ENCODE data around the gene MRFAP1. TPM values are rescaled to one million over a fixed set of nuclear protein-coding genes. Genes with fewer than 3 reads are reported as not detected.
"Not testable (repeated sequence)": the region's sequence is repeated elsewhere in the genome, so short reads cannot be mapped to it uniquely, and the experiment has no call there.

MRFAP1 gene
- total RNA-seq, 1 experiment from 2014 or later: 110 TPM

DNA sequence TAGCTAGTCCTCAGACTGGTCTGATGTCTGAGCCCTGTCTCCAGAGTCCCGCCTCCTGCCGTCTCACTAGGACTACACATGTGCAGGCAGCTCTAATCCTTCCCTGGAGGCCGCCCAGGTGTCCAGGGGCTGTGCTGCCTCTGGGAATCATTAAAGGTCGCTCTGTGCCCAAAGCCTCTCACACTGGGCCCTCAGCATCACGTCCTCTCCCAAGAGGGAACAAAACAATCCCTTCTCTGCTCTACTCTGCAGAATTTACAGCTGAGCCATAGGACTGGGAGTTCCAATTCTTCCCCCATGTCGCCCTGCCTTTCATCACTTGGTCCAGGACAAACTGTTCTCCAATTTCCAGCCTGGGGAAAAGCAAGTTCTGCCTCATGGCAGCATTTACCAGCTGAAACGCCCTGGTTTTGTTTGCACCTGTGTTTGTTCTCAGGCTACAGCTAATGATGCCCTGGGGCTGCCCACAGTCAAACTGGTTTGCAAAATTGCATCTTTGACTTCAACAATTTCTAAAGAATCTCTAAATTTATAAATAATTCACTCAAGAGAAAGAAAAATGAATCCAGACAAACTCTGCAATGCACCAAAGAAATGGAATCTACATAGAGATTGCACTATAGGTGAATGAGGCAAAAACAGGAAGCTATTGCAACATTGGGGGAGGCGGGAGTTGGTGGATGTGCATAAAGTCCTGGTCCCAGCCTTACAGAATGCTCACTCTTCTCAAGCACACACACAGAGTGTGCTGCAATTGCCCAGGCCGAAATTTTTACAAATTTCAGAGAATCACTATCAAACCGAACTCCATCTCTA is 7.2 kb upstream of the MRFAP1 start:
- no peak for DNase-seq (ENCODE audit: low read depth)

DNA sequence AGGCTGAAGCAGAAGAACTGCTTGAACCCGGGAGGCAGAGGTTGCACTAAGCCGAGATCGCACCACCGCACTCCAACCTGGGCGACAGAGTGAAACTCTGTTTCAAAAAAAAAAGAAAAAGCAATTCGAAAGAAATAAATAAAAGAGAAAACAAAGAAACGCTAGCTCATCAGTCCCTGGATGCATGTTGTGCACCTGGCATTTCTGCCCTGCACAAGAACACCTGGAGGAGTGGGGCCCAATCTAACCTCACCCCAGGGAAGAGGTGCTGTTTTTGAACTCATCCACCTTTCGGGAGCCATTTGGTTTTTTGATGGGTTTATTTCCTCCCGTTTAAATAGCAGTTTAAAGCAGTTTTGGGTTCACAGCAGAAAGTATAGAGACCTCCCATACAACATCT is 5.7 kb upstream of the MRFAP1 start:
- DNase-seq (ENCODE audit: low read depth): no peak

DNA sequence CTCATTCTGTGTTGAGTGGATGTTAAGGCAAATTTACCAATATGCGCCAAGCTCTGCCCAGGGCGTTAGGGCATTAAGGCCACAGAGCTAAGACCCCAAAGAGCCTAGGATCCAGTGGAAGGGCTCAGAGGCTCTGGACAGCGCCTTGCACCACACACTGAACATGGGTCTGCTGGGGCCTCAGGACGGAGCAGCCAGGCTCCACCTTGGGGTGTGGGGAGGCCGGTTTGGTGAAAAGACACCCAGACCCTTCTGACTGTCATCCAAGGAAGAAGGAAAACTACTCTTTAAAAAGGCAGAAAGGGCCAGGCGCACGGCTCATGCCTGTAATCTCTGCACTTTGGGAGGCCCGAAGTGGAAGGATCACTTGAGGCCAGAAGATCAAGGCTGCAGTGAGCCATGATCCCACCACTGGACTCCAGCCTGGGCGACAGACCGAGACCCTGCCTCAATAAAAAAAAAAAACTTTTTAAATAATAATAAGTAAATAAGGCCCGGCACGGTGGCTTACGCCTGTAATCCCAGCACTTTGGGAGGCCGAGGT is 1.3 kb upstream of the MRFAP1 start:
- DNase-seq (ENCODE audit: low read depth): no peak

DNA sequence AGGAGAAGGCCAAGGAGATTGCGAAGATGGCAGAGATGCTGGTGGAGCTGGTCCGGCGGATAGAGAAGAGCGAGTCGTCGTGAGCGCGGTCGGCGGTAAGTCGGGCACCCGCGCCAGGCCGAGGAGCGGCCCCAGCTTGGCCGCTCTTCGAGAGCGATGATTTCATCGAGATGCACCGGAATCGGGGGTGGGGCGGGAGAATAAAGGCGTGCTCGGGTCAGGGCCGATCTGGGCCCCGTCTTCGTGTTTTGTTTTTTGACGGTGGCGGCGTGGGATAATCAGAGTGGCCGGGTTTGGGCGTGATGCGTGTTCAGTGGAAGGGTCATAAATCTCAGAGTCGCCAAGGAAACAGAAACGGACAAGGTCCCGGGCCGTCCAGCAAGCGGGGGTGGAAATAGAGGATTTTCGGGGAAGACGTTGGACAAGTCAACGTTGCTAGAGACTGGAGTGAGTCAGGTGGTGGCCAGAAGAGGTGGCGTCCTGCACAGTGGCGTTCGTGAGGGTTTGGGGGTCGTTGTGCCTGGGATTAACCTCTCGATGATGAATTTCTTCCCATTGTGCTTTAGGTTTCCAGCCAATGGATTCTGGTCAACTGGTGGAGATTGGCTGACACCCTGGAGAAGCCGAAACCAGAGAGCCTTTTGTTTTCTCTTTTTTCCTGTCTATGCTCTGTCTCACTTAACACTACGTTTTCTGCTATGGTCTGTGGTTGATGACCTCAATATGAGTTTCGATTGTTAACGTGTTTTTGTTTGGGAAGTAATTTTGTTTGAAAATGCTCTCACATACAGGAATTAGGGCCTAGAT is 882 bp downstream of the MRFAP1 start:
- DNase-seq (ENCODE audit: low read depth): peak; percentile 27

DNA sequence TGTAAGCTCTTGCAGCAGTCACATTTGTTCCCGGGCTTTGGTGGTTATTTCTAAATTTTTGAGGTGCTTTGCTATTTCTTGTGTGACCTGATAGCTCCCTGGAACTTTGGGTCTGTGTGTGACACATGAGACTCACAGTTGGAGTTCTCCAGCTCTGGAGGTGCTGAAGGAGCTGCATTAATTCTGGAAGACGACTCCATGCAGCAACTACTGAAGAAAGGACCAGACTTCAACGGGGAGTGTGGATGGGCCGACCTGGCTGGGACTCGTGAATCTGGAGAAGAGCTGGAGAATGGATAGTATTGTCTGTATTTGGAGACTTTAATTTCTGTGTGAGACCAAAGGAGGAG is 1.5 kb downstream of the MRFAP1 start:
- DNase-seq (ENCODE audit: low read depth): no peak

DNA sequence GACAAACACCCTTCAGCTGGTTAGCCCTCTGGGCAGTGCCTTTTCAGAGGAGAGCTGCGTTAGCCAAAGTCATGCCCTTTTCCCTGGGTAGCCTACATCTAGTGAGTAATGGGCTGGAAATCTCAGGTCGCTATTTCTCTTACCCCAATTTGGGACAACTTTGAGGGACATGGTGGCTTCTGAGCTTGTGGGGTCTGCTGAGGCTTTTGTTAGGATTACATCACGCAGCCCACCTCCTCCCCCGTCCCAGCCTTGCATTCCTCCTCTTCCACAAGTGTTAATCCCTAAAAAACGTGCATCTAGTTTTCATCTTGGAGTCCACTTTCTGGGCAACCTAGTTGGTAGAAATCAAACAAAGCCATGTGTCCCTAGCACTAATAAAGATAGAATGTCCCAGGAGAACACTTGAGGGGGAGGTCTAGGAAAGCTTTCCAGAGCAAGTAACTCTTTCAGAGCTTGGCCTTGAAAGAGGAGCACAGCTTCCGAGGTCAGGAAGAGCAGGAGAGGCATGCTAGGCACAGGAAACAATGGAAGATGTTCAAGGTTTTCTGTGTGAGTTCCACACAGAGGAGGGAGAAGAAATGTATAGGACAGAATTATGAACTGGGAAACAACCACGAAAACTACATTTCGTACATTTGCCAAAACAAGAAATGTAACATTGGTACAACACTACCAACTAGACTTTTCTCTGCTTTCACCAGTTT is 2.8 kb downstream of the MRFAP1 start:
- DNase-seq (ENCODE audit: low read depth): no peak

DNA sequence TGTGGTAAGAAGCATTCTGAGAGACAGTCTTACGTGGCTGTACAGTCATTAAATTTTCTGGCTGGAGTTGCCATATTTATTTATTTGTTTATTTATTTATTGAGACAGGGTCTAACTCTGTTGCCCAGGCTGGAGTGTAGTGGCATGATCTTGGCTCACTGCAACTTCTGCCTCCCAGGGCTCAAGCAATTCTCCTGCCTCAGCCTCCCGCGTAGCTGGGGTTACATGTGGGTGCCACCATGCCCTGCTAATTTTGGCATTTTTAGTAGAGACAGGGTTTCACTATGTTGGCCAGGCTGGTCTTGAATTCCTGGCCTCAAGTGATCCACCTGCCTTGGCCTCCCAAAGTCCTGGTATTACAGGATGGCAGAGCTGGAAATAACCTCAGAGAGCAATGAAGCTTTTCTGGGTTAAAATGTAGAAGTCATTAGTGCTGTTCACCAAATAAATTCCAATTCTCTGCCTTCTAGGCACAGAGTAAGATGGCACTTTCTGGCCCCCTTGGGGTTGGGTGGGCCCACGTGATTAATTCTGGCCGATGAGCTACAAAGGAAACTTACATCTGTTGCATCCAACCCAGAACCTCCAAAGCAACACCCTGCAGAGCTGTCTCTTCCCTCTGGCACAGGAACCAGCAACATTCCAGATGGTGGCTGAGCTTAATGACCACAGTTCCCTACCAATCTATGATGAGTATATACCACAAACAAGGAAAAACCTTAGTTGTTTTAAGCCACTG is 4.5 kb downstream of the MRFAP1 start:
- peak; percentile 17 for DNase-seq (ENCODE audit: low read depth)

DNA sequence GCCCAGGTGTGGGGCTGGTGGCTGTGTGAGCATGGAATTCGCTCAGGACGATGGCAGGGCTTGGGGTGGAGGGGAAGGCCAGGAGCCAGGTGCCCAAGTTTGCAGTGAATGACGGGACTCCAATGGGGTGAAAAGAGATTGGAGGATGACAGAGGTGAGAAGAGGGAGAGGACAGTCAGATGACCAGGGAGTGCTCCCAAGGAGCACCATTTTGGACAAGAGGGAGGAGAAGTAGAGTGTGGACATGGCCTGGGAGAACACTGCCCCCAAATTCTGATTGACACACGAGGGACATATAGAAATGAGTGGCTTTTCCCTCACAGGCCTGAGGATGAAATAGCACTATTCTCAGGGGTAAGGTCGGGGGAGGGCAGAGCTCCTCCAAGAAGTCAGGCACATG is 6.7 kb downstream of the MRFAP1 start:
- DNase-seq (ENCODE audit: low read depth): no peak

DNA sequence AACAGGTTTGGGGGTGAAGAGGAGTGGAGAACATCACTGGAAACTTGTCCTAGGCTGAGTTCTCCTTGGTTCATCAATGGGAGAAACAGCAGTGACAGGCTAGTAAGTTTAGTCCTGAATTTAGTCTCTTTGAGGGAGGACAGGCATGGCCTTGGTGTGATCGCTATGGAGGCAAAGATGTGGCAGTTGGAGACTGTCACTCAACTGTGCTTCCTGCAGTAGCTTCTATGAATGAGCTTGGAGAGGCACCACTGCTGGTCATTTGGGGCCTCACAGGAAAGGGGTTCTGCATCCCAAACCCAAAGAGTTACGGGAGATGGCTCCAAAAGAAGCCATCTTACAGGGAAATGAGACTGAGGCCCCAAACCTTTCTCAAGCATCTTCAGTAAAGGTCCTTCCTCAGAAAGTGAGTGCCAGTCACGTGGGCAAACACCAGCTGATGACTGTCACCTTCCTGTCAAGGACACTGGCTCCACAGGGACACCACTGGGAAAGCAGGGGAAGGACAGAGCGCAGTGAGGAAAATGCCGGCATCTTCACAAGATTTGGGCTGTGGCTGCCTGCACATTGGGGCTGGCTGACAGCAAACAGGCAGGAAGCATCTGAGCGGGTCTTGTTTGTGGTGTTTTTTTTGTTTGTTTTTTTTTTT is 7.2 kb downstream of the MRFAP1 start:
- no peak for DNase-seq (ENCODE audit: low read depth)

DNA sequence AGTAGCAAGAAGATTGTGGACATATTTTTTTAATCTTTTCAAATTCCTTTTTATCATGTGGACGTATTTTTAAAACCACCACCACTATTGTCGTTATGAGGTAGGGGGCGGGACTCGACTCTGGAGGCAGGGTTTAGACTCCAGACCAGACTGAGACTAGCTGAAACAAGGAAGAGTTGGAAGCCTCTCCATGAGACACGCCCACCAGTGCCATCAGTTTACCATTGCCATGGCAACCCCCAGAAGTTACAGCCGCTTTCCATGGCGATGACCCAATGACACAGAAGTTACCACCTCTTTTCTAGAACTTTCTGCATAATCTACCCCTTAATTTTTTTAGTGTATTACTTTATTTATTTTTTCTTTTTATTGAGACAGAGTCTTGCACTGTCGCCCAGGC is 8.7 kb downstream of the MRFAP1 start:
- no peak for DNase-seq (ENCODE audit: low read depth)

DNA sequence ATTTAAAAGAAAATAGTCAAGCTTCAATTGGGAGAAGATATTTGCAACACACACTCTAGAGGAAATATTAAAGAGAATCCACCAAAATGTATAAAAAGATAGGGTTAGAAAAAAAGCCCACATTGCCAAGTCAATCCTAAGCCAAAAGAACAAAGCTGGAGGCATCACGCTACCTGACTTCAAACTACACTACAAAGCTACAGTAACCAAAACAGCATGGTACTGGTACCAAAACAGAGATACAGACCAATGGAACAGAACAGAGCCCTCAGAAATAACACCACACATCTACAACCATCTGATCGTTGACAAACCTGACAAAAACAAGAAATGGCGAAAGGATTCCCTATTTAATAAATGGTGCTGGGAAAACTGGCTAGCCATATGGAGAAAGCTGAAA is 13.7 kb downstream of the MRFAP1 start:
- DNase-seq (ENCODE audit: low read depth): not testable (repeated sequence)

DNA sequence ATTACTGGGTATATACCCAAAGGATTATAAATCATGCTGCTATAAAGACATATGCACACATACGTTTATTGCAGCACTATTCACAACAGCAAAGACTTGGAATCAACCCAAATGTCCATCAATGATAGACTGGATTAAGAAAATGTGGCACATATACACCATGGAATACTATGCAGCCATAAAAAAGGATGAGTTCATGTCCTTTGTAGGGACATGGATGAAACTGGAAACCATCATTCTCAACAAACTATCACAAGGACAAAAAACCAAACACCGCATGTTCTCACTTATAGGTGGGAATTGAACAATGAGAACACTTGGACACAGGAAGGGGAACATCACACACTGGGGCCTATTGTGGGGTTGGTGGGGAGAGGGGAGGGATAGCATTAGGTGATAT is 14.8 kb downstream of the MRFAP1 start:
- not testable (repeated sequence) for DNase-seq (ENCODE audit: low read depth)

DNA sequence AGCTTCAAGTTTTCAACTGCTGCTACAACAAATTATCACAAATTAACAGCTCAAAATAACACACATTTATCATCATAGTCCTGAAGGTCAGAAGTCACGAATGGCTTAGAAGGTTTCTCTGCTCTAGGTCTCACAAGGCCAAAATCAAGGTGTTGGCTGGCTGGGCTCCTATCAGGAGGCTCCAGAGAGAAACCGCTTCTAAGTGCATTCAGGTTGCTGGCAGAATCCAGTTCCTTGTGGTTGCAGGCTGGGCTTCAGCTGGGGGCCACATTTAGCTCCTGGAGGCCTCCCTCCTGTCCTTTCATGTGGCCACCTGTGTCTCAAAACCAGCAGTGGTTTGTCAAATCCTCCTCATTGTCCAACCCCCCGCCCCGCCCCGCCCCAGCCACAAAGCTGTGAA is 15.4 kb downstream of the MRFAP1 start:
- DNase-seq (ENCODE audit: low read depth): no peak

DNA sequence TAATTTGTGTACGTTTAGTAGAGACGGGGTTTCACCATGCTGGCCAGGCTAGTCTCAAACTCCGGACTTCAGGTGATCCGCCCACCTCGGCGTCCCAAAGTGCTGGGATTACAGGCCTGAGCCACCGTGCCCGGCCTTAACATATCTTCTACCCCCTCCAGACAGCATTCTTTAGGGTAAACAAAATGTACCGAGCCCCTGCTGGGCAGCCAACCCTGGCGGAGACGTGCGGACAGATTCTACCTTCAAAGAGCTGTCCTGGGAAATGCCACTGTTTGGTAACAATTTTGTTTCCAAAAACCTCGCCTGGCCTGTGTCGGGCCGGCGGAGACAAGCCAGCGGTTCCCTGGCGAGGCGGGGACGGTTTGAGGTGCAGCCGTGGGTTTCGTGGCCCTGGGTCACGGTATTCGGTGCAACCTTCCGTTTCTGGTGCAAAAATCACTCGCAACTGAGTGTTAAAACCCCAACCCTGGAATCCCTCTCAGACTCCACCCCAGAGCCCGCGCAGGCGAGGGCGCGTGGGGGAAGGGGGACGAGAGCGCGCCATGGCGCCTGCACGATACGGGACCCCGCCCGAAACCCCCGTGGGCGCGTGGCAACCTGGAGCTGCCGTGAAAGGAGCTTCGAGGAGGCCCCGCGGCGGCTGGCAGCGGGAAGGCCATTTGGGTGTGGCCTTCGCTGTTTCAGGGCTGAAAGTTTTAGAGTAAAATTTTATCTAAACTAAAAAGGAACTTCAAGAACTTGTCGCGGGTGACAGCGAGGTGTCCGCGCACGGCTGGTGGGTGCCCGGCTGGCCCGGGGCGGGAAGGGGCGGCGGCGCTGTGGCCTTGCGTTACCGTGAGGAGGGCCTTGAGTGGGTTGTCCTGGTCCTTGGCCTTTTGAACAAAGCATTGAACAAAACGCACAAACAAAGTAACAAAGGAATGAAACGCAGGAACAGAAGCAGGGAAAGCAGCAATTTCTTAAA is 17.0 kb downstream of the MRFAP1 start:
- no peak for DNase-seq (ENCODE audit: low read depth)

DNA sequence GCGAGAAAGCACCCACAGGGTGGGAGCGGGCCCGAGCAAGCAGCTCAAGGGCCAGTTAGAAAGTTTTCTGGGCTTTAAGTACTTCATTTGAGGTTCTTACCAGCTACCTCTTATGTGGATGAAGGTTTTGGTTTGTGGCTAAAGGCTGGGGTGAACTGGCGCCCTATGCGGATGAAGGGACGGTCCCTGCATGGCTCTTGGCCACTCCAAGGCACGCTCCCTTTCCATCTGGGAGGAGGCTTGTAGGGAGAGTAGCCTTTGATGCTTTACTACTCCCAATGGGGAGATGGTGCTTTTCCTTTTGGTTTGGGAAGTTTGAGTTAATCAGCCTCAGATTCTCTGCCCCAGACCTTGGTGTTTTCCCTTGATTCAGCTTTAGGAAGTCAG is 17.7 kb downstream of the MRFAP1 start:
- DNase-seq (ENCODE audit: low read depth): no peak

DNA sequence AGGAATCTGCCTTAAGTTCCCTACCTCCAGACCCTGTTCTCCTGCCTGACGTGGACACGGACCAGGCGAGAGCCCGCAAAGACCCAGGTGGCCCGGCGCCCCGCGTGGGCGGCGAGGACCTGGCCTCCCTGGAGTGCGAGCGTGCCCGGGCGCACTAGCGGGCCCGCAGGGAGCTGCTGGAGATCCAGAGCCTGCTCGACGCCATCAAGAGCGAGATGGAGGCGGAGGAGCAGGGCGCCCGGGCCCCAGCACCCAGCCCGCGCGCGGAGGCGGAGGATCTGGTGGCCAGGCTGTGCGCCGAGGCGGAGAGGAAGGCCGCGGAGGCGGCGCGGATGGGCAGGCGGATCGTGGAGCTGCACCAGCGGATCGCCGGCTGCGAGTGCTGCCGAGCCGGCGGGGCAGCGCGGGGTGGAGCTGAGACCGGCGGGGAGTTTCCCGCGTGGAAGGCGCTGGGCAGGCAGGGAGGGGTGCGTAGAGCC is 18.2 kb downstream of the MRFAP1 start:
- DNase-seq (ENCODE audit: low read depth): peak; percentile 14

DNA sequence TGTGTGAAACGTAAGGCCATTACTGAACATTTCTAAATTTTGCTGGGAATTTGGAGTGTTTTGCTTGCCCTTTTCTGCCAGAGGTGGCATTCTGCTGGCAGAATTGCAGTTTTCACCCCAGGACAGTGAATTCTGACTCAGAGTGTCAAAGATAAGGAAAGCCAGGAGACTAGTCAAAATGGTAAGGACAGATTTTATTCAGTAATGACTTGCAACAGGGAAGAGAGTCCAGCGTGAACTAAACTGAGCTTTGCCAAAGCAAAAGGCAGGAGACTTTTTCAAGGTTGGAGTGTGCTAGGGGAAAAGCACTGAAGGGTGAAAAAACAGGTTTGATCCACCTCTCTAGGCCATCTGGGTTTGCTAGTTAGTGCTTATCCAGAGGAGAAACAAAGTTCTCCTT is 19.4 kb downstream of the MRFAP1 start:
- DNase-seq (ENCODE audit: low read depth): no peak

DNA sequence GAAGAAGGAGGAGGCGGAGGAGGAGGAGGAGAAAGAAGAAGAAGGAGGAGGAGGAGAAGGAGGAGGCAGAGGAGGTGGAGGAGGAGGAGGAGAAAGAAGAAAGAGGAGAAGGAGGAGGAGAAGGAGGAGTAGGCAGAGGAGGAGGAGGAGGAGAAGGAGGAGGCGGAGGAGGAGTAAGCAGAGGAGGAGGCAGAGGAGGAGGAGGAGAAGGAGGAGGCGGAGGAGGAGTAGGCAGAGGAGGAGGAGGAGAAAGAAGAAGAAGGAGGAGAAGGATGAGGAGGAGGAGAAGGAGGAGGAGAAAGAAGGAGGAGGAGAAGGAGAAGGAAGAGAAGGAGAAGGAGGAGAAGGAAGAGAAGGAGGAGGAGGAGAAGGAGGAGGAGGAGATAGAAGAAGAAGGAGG is 19.9 kb downstream of the MRFAP1 start:
- DNase-seq (ENCODE audit: low read depth): no peak

DNA sequence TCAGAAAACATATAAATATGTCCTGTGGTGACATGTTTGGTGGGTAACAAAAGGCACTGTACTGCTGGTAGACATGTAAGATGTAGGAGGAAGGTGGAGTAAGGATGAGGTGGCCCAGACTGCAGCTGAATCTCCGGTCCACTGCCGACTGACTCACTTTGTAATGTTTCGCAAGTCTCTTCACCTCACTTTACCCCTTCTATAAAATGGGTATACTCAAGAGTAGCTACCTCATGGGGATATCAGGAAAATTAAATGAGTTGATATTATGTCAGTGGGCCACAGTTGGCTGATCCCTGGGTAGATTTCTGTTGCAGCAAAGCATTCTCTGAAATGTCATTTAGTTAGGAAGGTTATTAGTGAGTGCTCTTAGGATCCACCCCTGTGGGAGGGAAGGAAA is 22.1 kb downstream of the MRFAP1 start:
- no peak for DNase-seq (ENCODE audit: low read depth)

All from RPMI7951 (cell line).